K562 (cell line): ENCODE data around the gene KIAA2012. TPM values are rescaled to one million over a fixed set of nuclear protein-coding genes. Genes with fewer than 3 reads are reported as not detected.

Source experiments
- ATAC-seq: fragments of 200-7000 bp; cut with Tn5 transposase; 3 replicates; pipeline ENCODE4 v1.9.1; 2020; ENCODE audit warnings: moderate library complexity
- BruUV-seq: library from RNA; stranded (reverse); fragments of 400-500 nt; replicated peaks from 2 replicates; lab custom pipeline; 2021; lab: Mats Ljungman, UMichigan
- CTCF ChIA-PET: fragments of 300-600 bp; formaldehyde crosslinking; extraction: SDS; loops from one replicate; lab custom pipeline; 2021; ENCODE audit warnings: low intra/inter-chr PET ratio; lab: Yijun Ruan, JAX
- POLR2A ChIA-PET: fragments of 300-600, 350-650 bp; sonication (Branson Sonifier 250); formaldehyde crosslinking; extraction: SDS; loops from one replicate; lab custom pipeline; 2021; ENCODE audit warnings: antibody characterized with exemption, inconsistent platforms; lab: Yijun Ruan, JAX
- DNase-seq, 4 experiments: peaks; one replicate each; pipeline versions ENCODE4 v3.0.0 to v3.0.0-alpha.2; 2011 to 2018; ENCODE audit warnings: low spot score in 3 of 4, mixed read lengths in 3 of 4; ENCODE audit errors: extremely low read depth in 1 of 4
- FAIRE-seq: peaks from 2 replicates; lab custom pipeline; 2011; peaks lifted over from hg19 to GRCh38; lab: Jason Lieb, UNC
- H2AFZ ChIP-seq: 2 replicates; pipeline ENCODE4 v1.6.0; 2011; ENCODE audit warnings: low read depth, low read length, control low read depth, inconsistent platforms
- H3K27ac ChIP-seq: fragments of 200-600 bp; 3 replicates; pipeline ENCODE4 v1.8.0; 2011; ENCODE audit warnings: low read depth, mild to moderate bottlenecking, control low read depth, inconsistent platforms, low read length, moderate library complexity, mixed read lengths; ENCODE audit errors: extremely low read depth
- H3K27me3 ChIP-seq, 2 experiments: fragments of 300-600 bp in 1 of 2; 2 replicates in 1 of 2; 3 replicates in 1 of 2; pipeline versions ENCODE4 v1.6.0 to v1.8.0; 2011; ENCODE audit warnings: inconsistent platforms in 2 of 2, low read length in 2 of 2, mild to moderate bottlenecking in 1 of 2, mixed read lengths in 1 of 2, moderate library complexity in 1 of 2; ENCODE audit not compliant: control insufficient read depth in 2 of 2, insufficient read depth in 2 of 2
- H3K36me3 ChIP-seq: fragments of 300-600 bp; 3 replicates; pipeline ENCODE4 v1.8.0; 2011; ENCODE audit warnings: mild to moderate bottlenecking, low read length, inconsistent platforms; ENCODE audit not compliant: control insufficient read depth, insufficient read depth
- H3K4me1 ChIP-seq, 2 experiments: fragments of 200-600 bp in 1 of 2; replicated peaks in 1 of 2; 2 replicates in 1 of 2; 3 replicates in 1 of 2; pipeline versions ENCODE4 v1.5.1 to v1.8.0; 2011; ENCODE audit warnings: inconsistent platforms in 2 of 2, low read length in 2 of 2, mild to moderate bottlenecking in 1 of 2, mixed read lengths in 1 of 2, moderate library complexity in 1 of 2; ENCODE audit not compliant: control insufficient read depth in 2 of 2, insufficient read depth in 2 of 2
- H3K4me2 ChIP-seq: 2 replicates; pipeline ENCODE4 v1.6.1; 2011; ENCODE audit warnings: low read length, control low read depth, inconsistent platforms, mixed read lengths; ENCODE audit not compliant: insufficient read depth
- H3K4me3 ChIP-seq: fragments of 200-600 bp; sonication (generic), shearing (Covaris generic); 2 replicates; pipeline ENCODE4 v1.5.1; 2016; ENCODE audit warnings: control low read depth, inconsistent platforms
- H3K79me2 ChIP-seq: fragments of 200-600 bp; 3 replicates; pipeline ENCODE4 v1.8.0; 2011; ENCODE audit warnings: low read length, inconsistent platforms; ENCODE audit not compliant: control insufficient read depth, insufficient read depth
- H3K9ac ChIP-seq, 2 experiments: 2 replicates each; pipeline versions ENCODE4 v1.6.0 to v1.6.1; 2011; ENCODE audit warnings: low read depth in 2 of 2, low read length in 2 of 2, control low read depth in 1 of 2, inconsistent platforms in 1 of 2, mild to moderate bottlenecking in 1 of 2, mixed read lengths in 1 of 2; ENCODE audit not compliant: insufficient read depth in 1 of 2
- H3K9me1 ChIP-seq: one replicate; pipeline ENCODE4 v1.6.0; 2011; ENCODE audit warnings: inconsistent platforms, mild to moderate bottlenecking, low read length, moderate library complexity; ENCODE audit not compliant: control insufficient read depth, insufficient read depth
- H3K9me3 ChIP-seq: replicated peaks from 2 replicates; pipeline ENCODE4 v1.5.1; 2011; ENCODE audit warnings: low read depth, low read length, inconsistent platforms; ENCODE audit not compliant: control insufficient read depth, insufficient read depth
- H4K20me1 ChIP-seq: replicated peaks from 2 replicates; pipeline ENCODE4 v1.6.1; 2011; ENCODE audit warnings: low read length, inconsistent platforms, mixed read lengths; ENCODE audit not compliant: control insufficient read depth, insufficient read depth
- BCOR ChIP-seq: fragments of 450-650 bp; IDR thresholded peaks from 2 replicates; pipeline ENCODE4 v1.6.1; 2016
- CREM ChIP-seq: IDR thresholded peaks from 2 replicates; pipeline ENCODE4 v1.6.1; 2014; ENCODE audit warnings: antibody characterized with exemption, low read depth
- NFRKB ChIP-seq: fragments of 450-650 bp; IDR thresholded peaks from 2 replicates; pipeline ENCODE4 v1.6.1; 2016; ENCODE audit warnings: low read depth
- NR4A1 ChIP-seq, 2 experiments: fragments of 250-450 bp in 1 of 2; fragments of 450-650 bp in 1 of 2; sonication (Bioruptor Pico) in 1 of 2; IDR thresholded peaks; 2 replicates each; pipeline versions ENCODE4 v1.4.0 to v1.6.1; 2016 to 2020; ENCODE audit warnings: mild to moderate bottlenecking in 2 of 2, missing compliant biosample characterization in 1 of 2, missing genetic modification characterization in 1 of 2, moderate library complexity in 1 of 2
- PURB ChIP-seq: sonication (generic); formaldehyde crosslinking; IDR thresholded peaks from 2 replicates; pipeline ENCODE4 v1.9.0; 2021; ENCODE audit warnings: low read depth, mild to moderate bottlenecking, missing genetic modification reagents
- TAL1 ChIP-seq: fragments of 450-650 bp; IDR thresholded peaks from 2 replicates; pipeline ENCODE4 v1.6.1; 2016; ENCODE audit warnings: mild to moderate bottlenecking
- VEZF1 ChIP-seq: fragments of 200-800 bp; sonication (Bioruptor generic); IDR thresholded peaks from 2 replicates; pipeline ENCODE4 v1.6.1; 2017; ENCODE audit warnings: missing genetic modification characterization, missing compliant biosample characterization
- ZNF398 ChIP-seq: fragments of 250-450 bp; sonication (Bioruptor Pico); IDR thresholded peaks from 2 replicates; pipeline ENCODE4 v1.8.0; 2021; ENCODE audit warnings: moderate library complexity, mild to moderate bottlenecking, inconsistent platforms
- ZNF699 ChIP-seq: fragments of 250-450 bp; sonication (Bioruptor Pico); IDR thresholded peaks from 2 replicates; pipeline ENCODE4 v1.8.0; 2021; ENCODE audit warnings: mild to moderate bottlenecking, moderate library complexity; ENCODE audit not compliant: insufficient replicate concordance
- WGBS: fragments of 100-300 bp; shearing (Covaris generic); methylation state at CpG from one replicate; pipeline ENCODE4 v1.1.6; 2016; ENCODE audit warnings: low coverage, mixed read lengths; ENCODE audit not compliant: insufficient coverage; ENCODE audit errors: missing lambda C conversion rate; 5-methylcytosine and 5-hydroxymethylcytosine counted together
- in situ Hi-C: fragments of 300-500 bp; cut with MboI; formaldehyde crosslinking; loops from 4 replicates; pipeline ENCODE4 v1.15.0; 2018; ENCODE audit warnings: inconsistent platforms, mixed read lengths
- intact Hi-C: fragments of 100-400 bp; cut with micrococcal nuclease; formaldehyde crosslinking; loops from 2 replicates; pipeline ENCODE4 v1.14.2; 2022
- polyA plus RNA-seq, 8 experiments: library from polyadenylated mRNA; depleted of rRNA in 4 of 8; stranded (reverse) in 5 of 8; unstranded in 3 of 8; fragments of >200 nt; fragmentation: Nextera tagmentation in 2 of 8; fragmentation: Illumina TruSeq in 1 of 8; extraction: Ambion mirVana in 2 of 8; extraction: Trizol in 1 of 8; gene quantifications; 2 replicates each; pipeline versions ENCODE4 v1.2.1 to v1.2.3, GENCODE V29; 2011 to 2014; ENCODE audit warnings: inconsistent platforms in 1 of 8, missing spikeins in 1 of 8
- total RNA-seq, 7 experiments: library from RNA; depleted of rRNA in 6 of 7; stranded (reverse); fragments of >200 nt in 6 of 7; fragmentation: Illumina TruSeq in 2 of 7; extraction: Trizol in 2 of 7; gene quantifications; 2 replicates each; pipeline versions ENCODE4 v1.2.1 to v1.2.3, GENCODE V29; 2011 to 2021; ENCODE audit warnings: low replicate concordance in 1 of 7
- TF ChIP-seq, protein P1 (sequence below): sonication (generic); formaldehyde crosslinking; IDR thresholded peaks from 2 replicates; pipeline ENCODE4 v1.5.0; 2020; ENCODE audit warnings: missing genetic modification reagents
- TF ChIP-seq, protein P2 (sequence below): fragments of 450-650 bp; IDR thresholded peaks from 2 replicates; pipeline ENCODE4 v1.7.1; 2018; ENCODE audit warnings: mild to moderate bottlenecking, low read depth; ENCODE audit not compliant: partially characterized antibody
- TF ChIP-seq, protein P3 (sequence below): fragments of 250-450 bp; sonication (Bioruptor Pico); IDR thresholded peaks from 2 replicates; pipeline ENCODE4 v1.8.0; 2021; ENCODE audit warnings: moderate library complexity, mild to moderate bottlenecking, inconsistent platforms
- TF ChIP-seq, protein P4 (sequence below): fragments of 450-650 bp; IDR thresholded peaks from 2 replicates; pipeline ENCODE4 v1.6.1; 2014; ENCODE audit warnings: low read depth, mild to moderate bottlenecking, moderate library complexity, borderline replicate concordance

KIAA2012 gene
- total and polyA plus RNA-seq, 9 of the 15 experiments (the other 6 are each of a cell fraction or from before 2014, with no cell fraction given), result not detected

DNA sequence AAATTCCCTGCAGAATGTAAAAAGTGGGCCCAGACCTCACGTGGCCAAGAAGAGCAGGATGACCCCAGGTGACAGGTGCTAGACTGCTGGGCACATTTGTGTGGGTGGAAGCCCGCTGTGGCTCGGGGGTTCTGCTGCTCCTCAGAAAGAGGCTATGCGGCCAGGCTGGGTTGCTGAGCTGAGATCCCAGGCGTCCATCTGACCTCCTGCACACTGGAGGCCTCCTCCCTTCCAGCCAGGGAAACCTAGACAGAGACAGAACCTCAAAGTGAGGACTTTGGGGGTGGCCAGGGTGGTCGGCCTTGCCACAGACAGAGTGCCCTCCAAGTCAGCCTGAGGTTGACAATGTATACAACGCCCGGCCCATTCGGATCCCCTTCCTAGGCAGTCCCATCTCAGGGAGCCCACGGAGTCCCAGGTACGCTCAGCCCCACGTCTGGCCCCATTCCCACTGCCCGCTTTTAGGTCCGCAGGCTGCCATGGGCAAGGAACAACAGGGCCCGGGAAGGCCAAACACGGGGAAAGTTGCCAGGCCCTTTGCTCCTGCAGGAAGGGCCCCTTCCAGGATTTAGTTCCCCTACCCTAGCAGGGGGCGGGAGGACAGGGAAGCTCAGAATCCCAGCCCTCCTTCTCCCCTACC, 75.6 kb downstream of the KIAA2012 start:
- no TSS peak for BruUV-seq
- POLR2A ChIA-PET, result no interaction called here
- FAIRE-seq (no peak), ATAC-seq (no peak), DNase-seq (no peak)
- no peak overlapping the region for H3K27ac ChIP-seq
- no peaks in the 10 kb centered on the region for H4K20me1 ChIP-seq
- in situ Hi-C loops, result no loop called here
- no peak overlapping the region for H3K9ac ChIP-seq
- no peaks in the 10 kb centered on the region for H3K79me2 ChIP-seq
- peaks cover 24 to 41% of the 10 kb centered on the region in 2 experiments; a peak in 4 of 5 replicates for H3K27me3 ChIP-seq
- TF ChIP-seq, protein P1, sequence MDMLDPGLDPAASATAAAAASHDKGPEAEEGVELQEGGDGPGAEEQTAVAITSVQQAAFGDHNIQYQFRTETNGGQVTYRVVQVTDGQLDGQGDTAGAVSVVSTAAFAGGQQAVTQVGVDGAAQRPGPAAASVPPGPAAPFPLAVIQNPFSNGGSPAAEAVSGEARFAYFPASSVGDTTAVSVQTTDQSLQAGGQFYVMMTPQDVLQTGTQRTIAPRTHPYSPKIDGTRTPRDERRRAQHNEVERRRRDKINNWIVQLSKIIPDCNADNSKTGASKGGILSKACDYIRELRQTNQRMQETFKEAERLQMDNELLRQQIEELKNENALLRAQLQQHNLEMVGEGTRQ (CRISPR knock-in tag), result no peak
- no peak for TF ChIP-seq NFRKB
- TF ChIP-seq, protein P2, sequence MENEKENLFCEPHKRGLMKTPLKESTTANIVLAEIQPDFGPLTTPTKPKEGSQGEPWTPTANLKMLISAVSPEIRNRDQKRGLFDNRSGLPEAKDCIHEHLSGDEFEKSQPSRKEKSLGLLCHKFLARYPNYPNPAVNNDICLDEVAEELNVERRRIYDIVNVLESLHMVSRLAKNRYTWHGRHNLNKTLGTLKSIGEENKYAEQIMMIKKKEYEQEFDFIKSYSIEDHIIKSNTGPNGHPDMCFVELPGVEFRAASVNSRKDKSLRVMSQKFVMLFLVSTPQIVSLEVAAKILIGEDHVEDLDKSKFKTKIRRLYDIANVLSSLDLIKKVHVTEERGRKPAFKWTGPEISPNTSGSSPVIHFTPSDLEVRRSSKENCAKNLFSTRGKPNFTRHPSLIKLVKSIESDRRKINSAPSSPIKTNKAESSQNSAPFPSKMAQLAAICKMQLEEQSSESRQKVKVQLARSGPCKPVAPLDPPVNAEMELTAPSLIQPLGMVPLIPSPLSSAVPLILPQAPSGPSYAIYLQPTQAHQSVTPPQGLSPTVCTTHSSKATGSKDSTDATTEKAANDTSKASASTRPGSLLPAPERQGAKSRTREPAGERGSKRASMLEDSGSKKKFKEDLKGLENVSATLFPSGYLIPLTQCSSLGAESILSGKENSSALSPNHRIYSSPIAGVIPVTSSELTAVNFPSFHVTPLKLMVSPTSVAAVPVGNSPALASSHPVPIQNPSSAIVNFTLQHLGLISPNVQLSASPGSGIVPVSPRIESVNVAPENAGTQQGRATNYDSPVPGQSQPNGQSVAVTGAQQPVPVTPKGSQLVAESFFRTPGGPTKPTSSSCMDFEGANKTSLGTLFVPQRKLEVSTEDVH, result no peak
- TF ChIP-seq TAL1, result no peak
- TF ChIP-seq PURB (CRISPR knock-in tag), result no peak
- no peak for TF ChIP-seq NR4A1 (CRISPR knock-in tag; IDR thresholded peaks at IDR 0.05)
- no peak for TF ChIP-seq NR4A1 (tag; IDR thresholded peaks at IDR 0.05)
- TF ChIP-seq, protein P3, sequence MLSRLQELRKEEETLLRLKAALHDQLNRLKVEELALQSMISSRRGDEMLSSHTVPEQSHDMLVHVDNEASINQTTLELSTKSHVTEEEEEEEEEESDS (CRISPR knock-in tag), result no peak
- no peak for TF ChIP-seq BCOR
- TF ChIP-seq ZNF699, result no peak
- no peak for TF ChIP-seq CREM
- TF ChIP-seq, protein P4, sequence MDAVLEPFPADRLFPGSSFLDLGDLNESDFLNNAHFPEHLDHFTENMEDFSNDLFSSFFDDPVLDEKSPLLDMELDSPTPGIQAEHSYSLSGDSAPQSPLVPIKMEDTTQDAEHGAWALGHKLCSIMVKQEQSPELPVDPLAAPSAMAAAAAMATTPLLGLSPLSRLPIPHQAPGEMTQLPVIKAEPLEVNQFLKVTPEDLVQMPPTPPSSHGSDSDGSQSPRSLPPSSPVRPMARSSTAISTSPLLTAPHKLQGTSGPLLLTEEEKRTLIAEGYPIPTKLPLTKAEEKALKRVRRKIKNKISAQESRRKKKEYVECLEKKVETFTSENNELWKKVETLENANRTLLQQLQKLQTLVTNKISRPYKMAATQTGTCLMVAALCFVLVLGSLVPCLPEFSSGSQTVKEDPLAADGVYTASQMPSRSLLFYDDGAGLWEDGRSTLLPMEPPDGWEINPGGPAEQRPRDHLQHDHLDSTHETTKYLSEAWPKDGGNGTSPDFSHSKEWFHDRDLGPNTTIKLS, result no peak
- no peak for TF ChIP-seq VEZF1 (CRISPR knock-in tag)
- TF ChIP-seq ZNF398 (CRISPR knock-in tag), result no peak
- TF ChIP-seq, all 486 proteins: peak for 0
- Histone ChIP-seq H2AFZ (no peak overlapping the region), H3K9me1 (no peaks in the 10 kb centered on the region), H3K9me3 (no peaks in the 10 kb centered on the region), H3K36me3 (no peaks in the 10 kb centered on the region), H3K4me3 (no peak overlapping the region), H3K4me2 (no peak overlapping the region), H3K4me1 (no peaks in the 10 kb centered on the region; a peak in 1 of 5 replicates)
- WGBS, result 5% methylated on average over 9 of the region's 17 CpGs
- CTCF ChIA-PET, result no interaction called here
- intact Hi-C loops, result no loop called here
